ENCODE measurements around the gene LRRK1.

LRRK1 gene

GRCh38 chr15:101029971-101030661 lies 111.0 kb downstream of the LRRK1 start:
- no CpG with 5 or more reads among the region's 9 CpGs for WGBS (ENCODE audit: extremely low coverage, insufficient coverage, low lambda C conversion rate)
- Histone ChIP-seq H3K27me3 (ENCODE audit: insufficient read depth, low read length, poor library complexity) (no peaks in the 10 kb centered on the region), H3K56ac (ENCODE audit: low read length) (no peak overlapping the region), H2BK15ac (replicated peaks; ENCODE audit: low read depth) (no peak overlapping the region), H3K23ac (ENCODE audit: low read length) (no peak overlapping the region), H3K4me3 (ENCODE audit: low read length) (no peak overlapping the region), H3K79me2 (ENCODE audit: control insufficient read depth, insufficient read depth, low read length) (no peaks in the 10 kb centered on the region), H3K4ac (ENCODE audit: low read depth, low read length) (no peak overlapping the region), H2BK120ac (ENCODE audit: low read depth, low read length) (no peak overlapping the region), H3K4me1 (ENCODE audit: control insufficient read depth, low read depth, low read length) (no peaks in the 10 kb centered on the region), H3K36me3 (ENCODE audit: control insufficient read depth, insufficient read depth, low read length) (no peaks in the 10 kb centered on the region), H2AK5ac (ENCODE audit: low read length) (no peak overlapping the region), H3K9ac (ENCODE audit: low read length) (no peak overlapping the region), H3K79me1 (ENCODE audit: low read length) (no peaks in the 10 kb centered on the region), H3K27ac (ENCODE audit: low read depth, low read length) (no peak overlapping the region), H3K18ac (ENCODE audit: low read length) (no peak overlapping the region), H4K8ac (ENCODE audit: low read depth, low read length) (no peak overlapping the region), H3K4me2 (ENCODE audit: low read length) (no peak overlapping the region), H2BK5ac (ENCODE audit: low read length) (no peak overlapping the region), H4K5ac (ENCODE audit: low read length) (no peak overlapping the region)
- DNase-seq = no peak

- H3K23ac ChIP-seq (ENCODE audit: low read length) = no peak overlapping the region
- H3K79me1 ChIP-seq (ENCODE audit: low read length) = no peaks in the 10 kb centered on the region
- H3K4me2 ChIP-seq (ENCODE audit: low read length) = no peak overlapping the region
- H3K56ac ChIP-seq (ENCODE audit: low read length) = no peak overlapping the region
- no peak overlapping the region for H3K4me3 ChIP-seq (ENCODE audit: low read length)
- H3K27me3 ChIP-seq (ENCODE audit: insufficient read depth, low read length, poor library complexity) = no peaks in the 10 kb centered on the region
- no peak overlapping the region for H4K8ac ChIP-seq (ENCODE audit: low read depth, low read length)
- no peak overlapping the region for H3K18ac ChIP-seq (ENCODE audit: low read length)
- no peak overlapping the region for H3K27ac ChIP-seq (ENCODE audit: low read depth, low read length)
- H4K5ac ChIP-seq (ENCODE audit: low read length) = no peak overlapping the region
- no peak overlapping the region for H2AK5ac ChIP-seq (ENCODE audit: low read length)
- H2BK15ac ChIP-seq (replicated peaks; ENCODE audit: low read depth) = no peak overlapping the region
- H3K4me1 ChIP-seq (ENCODE audit: control insufficient read depth, low read depth, low read length) = no peaks in the 10 kb centered on the region
- H2BK5ac ChIP-seq (ENCODE audit: low read length) = no peak overlapping the region
- no peaks in the 10 kb centered on the region for H3K79me2 ChIP-seq (ENCODE audit: control insufficient read depth, insufficient read depth, low read length)
- H3K36me3 ChIP-seq (ENCODE audit: control insufficient read depth, insufficient read depth, low read length) = no peaks in the 10 kb centered on the region
- DNase-seq = no peak
- no peak overlapping the region for H3K4ac ChIP-seq (ENCODE audit: low read depth, low read length)
- H3K9ac ChIP-seq (ENCODE audit: low read length) = no peak overlapping the region
- H2BK120ac ChIP-seq (ENCODE audit: low read depth, low read length) = no peak overlapping the region
- no CpG with 5 or more reads among the region's 8 CpGs for WGBS (ENCODE audit: extremely low coverage, insufficient coverage, low lambda C conversion rate)
These were observed 112.1 kb downstream of the LRRK1 start for GRCh38 chr15:101031213-101031612.

- Histone ChIP-seq H3K36me3 (ENCODE audit: control insufficient read depth, insufficient read depth, low read length) (no peaks in the 10 kb centered on the region), H3K79me2 (ENCODE audit: control insufficient read depth, insufficient read depth, low read length) (no peaks in the 10 kb centered on the region), H3K23ac (ENCODE audit: low read length) (no peak overlapping the region), H2BK5ac (ENCODE audit: low read length) (no peak overlapping the region), H2BK15ac (replicated peaks; ENCODE audit: low read depth) (no peak overlapping the region), H4K8ac (ENCODE audit: low read depth, low read length) (no peak overlapping the region), H3K56ac (ENCODE audit: low read length) (no peak overlapping the region), H3K27me3 (ENCODE audit: insufficient read depth, low read length, poor library complexity) (no peaks in the 10 kb centered on the region), H3K4me3 (ENCODE audit: low read length) (no peak overlapping the region), H4K5ac (ENCODE audit: low read length) (no peak overlapping the region), H3K27ac (ENCODE audit: low read depth, low read length) (no peak overlapping the region), H3K9ac (ENCODE audit: low read length) (no peak overlapping the region), H3K4me1 (ENCODE audit: control insufficient read depth, low read depth, low read length) (no peaks in the 10 kb centered on the region), H3K18ac (ENCODE audit: low read length) (no peak overlapping the region), H3K4me2 (ENCODE audit: low read length) (no peak overlapping the region), H3K79me1 (ENCODE audit: low read length) (no peaks in the 10 kb centered on the region), H3K4ac (ENCODE audit: low read depth, low read length) (no peak overlapping the region), H2AK5ac (ENCODE audit: low read length) (no peak overlapping the region), H2BK120ac (ENCODE audit: low read depth, low read length) (no peak overlapping the region)
- DNase-seq = no peak
- no CpG with 5 or more reads among the region's 3 CpGs for WGBS (ENCODE audit: extremely low coverage, insufficient coverage, low lambda C conversion rate)
These were observed 114.6 kb downstream of the LRRK1 start for GRCh38 chr15:101033801-101034200.

- DNase-seq = no peak
These were observed 116.5 kb downstream of the LRRK1 start for GRCh38 chr15:101035611-101036010.

GRCh38 chr15:101036189-101036588 lies 117.0 kb downstream of the LRRK1 start:
- H3K4me2 ChIP-seq (ENCODE audit: low read length) = no peak overlapping the region
- no CpG with 5 or more reads among the region's 1 CpG for WGBS (ENCODE audit: extremely low coverage, insufficient coverage, low lambda C conversion rate)
- no peak overlapping the region for H4K8ac ChIP-seq (ENCODE audit: low read depth, low read length)
- no peak overlapping the region for H3K18ac ChIP-seq (ENCODE audit: low read length)
- H4K5ac ChIP-seq (ENCODE audit: low read length) = no peak overlapping the region
- H3K23ac ChIP-seq (ENCODE audit: low read length) = no peak overlapping the region
- H3K9ac ChIP-seq (ENCODE audit: low read length) = no peak overlapping the region
- H3K79me1 ChIP-seq (ENCODE audit: low read length) = no peaks in the 10 kb centered on the region
- H2AK5ac ChIP-seq (ENCODE audit: low read length) = no peak overlapping the region
- no peak overlapping the region for H2BK120ac ChIP-seq (ENCODE audit: low read depth, low read length)
- H3K36me3 ChIP-seq (ENCODE audit: control insufficient read depth, insufficient read depth, low read length) = no peaks in the 10 kb centered on the region
- H2BK15ac ChIP-seq (replicated peaks; ENCODE audit: low read depth) = no peak overlapping the region
- H2BK5ac ChIP-seq (ENCODE audit: low read length) = no peak overlapping the region
- H3K4ac ChIP-seq (ENCODE audit: low read depth, low read length) = no peak overlapping the region
- no peaks in the 10 kb centered on the region for H3K79me2 ChIP-seq (ENCODE audit: control insufficient read depth, insufficient read depth, low read length)
- no peak overlapping the region for H3K4me3 ChIP-seq (ENCODE audit: low read length)
- no peaks in the 10 kb centered on the region for H3K27me3 ChIP-seq (ENCODE audit: insufficient read depth, low read length, poor library complexity)
- no peak overlapping the region for H3K56ac ChIP-seq (ENCODE audit: low read length)
- no peak for DNase-seq
- no peak overlapping the region for H3K27ac ChIP-seq (ENCODE audit: low read depth, low read length)
- no peaks in the 10 kb centered on the region for H3K4me1 ChIP-seq (ENCODE audit: control insufficient read depth, low read depth, low read length)

More at GRCh38 chr15:101035611-101036010, 116.5 kb downstream of the LRRK1 start:
- H3K56ac ChIP-seq (ENCODE audit: low read length) = no peak overlapping the region
- H2BK5ac ChIP-seq (ENCODE audit: low read length) = no peak overlapping the region
- no peaks in the 10 kb centered on the region for H3K4me1 ChIP-seq (ENCODE audit: control insufficient read depth, low read depth, low read length)
- no peak overlapping the region for H4K5ac ChIP-seq (ENCODE audit: low read length)
- no peak overlapping the region for H3K18ac ChIP-seq (ENCODE audit: low read length)
- no peak overlapping the region for H2BK15ac ChIP-seq (replicated peaks; ENCODE audit: low read depth)
- H3K27me3 ChIP-seq (ENCODE audit: insufficient read depth, low read length, poor library complexity) = no peaks in the 10 kb centered on the region
- H2AK5ac ChIP-seq (ENCODE audit: low read length) = no peak overlapping the region
- no peak overlapping the region for H4K8ac ChIP-seq (ENCODE audit: low read depth, low read length)
- no peak overlapping the region for H3K4me3 ChIP-seq (ENCODE audit: low read length)
- H3K9ac ChIP-seq (ENCODE audit: low read length) = no peak overlapping the region
- no peak overlapping the region for H3K23ac ChIP-seq (ENCODE audit: low read length)
- H2BK120ac ChIP-seq (ENCODE audit: low read depth, low read length) = no peak overlapping the region
- no peaks in the 10 kb centered on the region for H3K79me2 ChIP-seq (ENCODE audit: control insufficient read depth, insufficient read depth, low read length)
- no peaks in the 10 kb centered on the region for H3K36me3 ChIP-seq (ENCODE audit: control insufficient read depth, insufficient read depth, low read length)
- H3K79me1 ChIP-seq (ENCODE audit: low read length) = no peaks in the 10 kb centered on the region
- H3K4ac ChIP-seq (ENCODE audit: low read depth, low read length) = no peak overlapping the region
- H3K4me2 ChIP-seq (ENCODE audit: low read length) = no peak overlapping the region
- no peak overlapping the region for H3K27ac ChIP-seq (ENCODE audit: low read depth, low read length)

Data from mesendoderm (in vitro differentiated cells).